TTC549 (cell line): Measurements from ENCODE around the gene ZNF831.

Experiments used
- FAIRE-seq: peaks from 2 replicates; lab custom pipeline; 2012; peaks lifted over from hg19 to GRCh38; lab: Jason Lieb, UNC

Gene ZNF831

DNA sequence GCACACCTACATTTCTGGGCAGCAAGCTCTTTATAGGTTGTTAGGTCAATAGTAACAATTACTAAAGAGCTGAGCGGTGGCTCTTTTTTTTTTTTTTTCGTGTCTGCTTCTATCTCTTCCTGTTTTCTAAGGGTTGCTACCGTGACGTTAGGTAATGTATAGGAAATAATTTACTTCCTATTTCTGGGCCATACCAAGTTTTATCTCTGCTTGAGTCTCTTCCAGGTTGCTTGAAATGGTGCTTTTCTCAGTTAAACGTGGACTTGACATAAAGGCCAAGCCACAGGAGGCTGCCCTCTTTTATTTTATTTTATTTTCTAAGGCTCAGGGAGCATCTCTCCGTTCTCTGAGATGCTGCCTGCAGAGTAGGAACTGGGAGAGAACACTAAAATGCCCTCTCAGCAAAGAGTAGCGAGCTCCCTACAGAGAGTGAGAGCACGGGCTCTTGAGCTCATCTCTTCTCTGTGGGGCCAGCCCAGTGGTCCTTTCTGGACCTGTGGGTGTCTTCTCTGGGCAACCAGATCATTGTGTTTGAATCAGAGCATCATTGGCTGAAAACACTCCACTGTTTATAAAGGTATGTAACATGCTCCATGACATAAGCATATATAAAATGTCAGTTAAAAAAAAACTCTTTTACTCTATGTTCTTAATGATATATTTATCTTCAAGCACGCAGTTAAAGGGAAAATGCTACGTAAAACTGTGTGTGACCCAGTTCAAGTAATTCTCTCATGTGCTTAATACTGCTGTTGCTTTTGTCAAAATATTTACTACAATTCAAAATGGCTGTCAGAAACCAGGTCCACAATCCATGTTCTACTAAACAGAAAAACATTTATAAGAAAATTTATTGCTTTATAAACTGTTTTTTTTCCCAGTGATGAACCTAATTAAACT, at the start of gene ZNF831:
Gene ZNF831, plus strand, starts transcription at position 191 of the 900 bp plus-strand sequence. CDS start 27,199 bp downstream, outside the sequence.
- no peak for FAIRE-seq

DNA sequence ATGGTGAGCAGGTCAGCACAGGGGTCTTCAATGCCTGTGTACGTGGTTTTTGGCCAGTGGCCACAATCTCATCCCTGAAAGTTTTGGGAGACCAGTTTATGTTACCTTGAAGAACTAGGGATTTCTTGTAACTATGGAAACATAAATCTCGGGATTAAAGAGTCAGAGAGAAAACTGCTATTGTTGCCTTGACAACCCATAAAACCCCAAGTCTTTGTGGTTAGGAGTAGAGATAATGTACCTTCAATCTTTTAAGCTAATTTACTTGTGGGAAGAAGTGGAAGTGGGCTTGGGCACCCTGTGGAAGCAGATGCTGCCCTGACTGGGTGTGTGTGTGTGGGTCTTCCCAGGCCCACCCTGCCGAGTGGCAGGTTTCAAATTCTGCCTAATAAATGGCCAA, 46.1 kb upstream of the ZNF831 start:
- no peak for FAIRE-seq

DNA sequence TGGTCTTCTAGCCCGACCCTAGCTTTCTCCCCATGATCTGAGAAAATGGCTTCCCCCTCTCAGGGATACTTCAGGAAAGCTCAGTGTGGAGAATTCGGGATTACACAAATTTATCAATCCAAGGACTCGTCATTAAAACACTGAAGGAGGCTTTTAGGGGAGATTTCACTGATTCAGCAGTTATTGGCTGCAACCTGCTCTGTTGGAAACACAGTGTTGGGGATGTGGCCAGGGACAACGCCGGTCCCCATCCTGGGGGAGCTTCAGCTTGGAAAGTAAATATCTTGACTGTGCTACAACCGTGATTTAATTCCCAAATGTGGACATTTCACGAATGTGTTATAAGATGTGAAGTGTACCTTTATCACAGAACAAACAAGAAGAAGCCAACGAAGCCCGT, 44.8 kb upstream of the ZNF831 start:
- FAIRE-seq = no peak

DNA sequence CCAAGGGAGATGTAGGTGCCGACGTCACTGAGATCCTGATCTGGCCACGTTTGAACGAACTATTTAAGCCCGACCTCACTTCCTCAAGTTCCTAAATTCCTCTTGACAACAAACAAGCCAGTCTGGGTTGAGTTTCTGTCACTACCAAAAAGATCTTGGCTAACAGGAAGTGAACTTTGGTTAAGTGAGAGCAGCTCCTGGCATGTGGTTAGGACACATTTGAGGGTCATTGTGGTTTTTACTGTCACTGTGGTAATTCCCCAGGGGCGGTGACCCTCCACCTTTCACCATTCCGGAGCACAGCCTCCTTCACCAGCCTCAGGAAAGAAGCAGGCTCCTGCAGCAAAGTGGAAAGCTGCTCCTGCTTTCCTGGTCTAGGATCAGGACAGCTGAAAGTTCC, 43.1 kb upstream of the ZNF831 start:
- no peak for FAIRE-seq

DNA sequence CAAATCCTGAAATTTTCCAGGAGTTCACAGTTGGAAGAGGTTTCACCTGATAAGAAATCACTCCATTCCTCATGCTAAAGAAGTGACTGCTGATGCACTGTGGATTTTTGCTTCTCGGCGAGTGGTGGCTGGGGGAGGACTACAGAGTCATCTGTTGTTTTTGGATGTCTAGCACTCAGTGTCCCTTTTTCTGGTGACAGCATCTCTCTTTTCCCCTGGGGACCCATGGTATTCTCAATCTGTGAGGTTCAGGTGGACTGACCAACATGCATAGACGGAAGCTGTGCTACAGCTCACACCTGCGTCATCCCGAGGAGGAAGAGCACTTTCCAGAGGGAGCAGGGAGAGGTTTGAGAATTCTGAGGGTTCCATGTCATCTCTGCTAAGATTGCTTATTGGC, 42.7 kb upstream of the ZNF831 start:
- no peak for FAIRE-seq

DNA sequence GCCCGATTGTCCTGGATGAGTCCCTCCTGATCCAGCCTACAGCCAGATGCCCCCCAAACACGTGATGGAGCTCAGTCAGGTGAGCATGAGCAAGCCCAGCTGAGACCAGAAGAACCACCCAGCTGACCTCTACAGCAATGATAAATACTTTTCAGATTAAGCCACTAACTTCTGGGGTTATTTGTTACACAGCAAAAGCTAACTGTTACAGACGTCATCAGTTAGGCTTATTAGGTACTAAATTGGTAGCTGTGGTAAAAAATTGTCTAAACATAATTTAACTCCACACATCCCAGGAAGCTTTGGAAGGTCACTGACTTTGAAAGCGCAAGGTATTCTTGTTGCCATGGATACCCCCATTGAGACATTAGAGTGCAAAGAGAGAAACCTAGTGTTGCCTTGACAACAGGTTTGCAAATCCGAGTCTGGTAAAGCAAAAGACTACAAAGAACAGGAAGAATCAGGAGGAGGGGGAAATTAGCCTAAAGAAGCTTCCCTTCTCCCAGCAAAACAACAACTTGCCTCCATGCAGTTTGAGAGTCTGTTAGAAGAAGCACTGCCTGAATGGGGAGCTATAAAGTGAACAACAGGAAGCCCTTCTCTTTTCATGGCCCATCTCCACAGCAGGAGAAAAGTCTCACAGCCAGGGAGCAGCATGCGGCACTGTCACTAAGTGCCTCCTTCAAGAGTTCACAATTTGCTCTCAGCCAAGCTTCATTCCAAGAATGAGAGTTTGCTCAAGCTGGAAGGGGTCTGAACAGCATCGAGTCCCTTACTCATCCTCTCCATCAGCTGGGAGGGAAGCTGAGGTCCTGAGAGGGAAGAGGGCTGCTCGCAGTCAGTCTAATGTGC, 41.7 kb upstream of the ZNF831 start:
- FAIRE-seq = no peak

DNA sequence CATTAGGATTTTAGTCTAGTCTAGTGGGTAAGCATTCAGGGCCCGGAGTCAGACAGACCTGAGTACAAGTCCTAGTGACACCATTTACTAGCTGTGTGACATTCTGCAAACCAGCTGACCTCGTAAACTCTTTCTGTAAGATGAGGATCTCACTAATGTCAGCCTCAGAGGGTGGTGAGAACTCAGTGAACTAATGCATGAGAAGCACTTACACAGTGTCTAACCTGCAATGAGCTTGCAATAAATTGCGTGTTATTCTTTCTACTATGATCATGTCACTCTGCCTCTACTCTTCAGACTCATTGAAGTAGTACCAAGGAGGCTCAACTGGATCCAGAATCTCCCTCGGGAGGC, 41.1 kb upstream of the ZNF831 start:
- FAIRE-seq = no peak

DNA sequence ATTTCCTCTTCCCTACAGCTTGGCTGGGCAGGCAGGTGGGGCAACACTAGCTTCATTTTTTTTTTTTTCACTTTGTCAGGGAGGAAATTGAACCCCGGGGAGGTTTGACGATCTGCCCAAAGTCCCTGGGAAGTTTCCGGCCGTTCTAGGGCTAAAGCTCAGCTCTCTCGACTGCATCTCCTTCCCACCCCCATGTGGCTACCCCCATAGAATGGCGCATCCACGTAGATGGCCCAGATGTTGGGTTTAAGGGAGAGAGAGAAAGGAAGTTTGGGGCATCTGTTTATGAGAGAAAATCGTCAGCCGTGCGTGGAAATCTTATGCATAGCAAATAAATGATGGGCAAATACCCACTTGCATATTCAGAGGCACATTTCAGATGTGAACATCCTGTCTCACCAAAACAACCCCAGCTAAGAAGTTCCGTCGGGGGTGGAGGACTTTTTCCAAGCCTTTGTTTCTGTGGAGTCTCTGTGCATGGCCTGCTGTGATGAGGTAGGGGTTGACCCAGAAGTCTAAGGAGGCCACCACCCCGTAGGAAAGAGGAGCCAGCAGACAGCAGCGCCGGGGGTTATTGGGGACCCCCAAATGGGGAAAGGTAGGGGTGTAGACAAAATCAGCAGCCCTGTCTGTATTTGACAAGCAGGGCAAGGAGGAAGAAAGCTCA, 40.5 kb upstream of the ZNF831 start:
- no peak for FAIRE-seq

DNA sequence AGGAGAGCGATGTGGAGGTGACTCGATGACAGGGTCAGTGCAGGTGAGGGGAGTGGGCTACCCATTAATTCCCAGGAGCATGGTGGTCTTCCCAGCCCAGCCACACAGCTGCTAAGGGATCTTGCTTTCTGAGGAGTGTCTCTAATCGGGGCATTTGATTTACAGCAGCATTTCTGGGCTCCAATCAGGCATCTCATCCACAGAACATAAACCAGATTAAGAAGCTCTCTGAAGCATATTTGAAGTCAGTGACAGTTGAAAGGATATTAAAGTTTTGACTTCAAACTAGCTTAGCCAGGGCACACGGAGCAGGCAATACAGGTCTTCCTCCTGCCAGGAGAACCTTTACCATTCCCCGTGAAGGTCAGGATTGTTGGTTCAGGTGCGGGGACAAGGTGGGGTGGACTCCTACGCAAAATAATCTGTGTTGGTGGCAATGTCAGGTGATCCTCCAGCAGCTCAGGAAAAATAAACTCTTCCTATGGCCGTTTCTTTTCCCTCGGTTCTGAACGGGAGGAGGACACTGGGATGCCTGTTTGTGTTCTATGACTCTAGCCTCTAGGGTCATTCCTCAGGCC, 39.9 kb upstream of the ZNF831 start:
- FAIRE-seq = no peak

DNA sequence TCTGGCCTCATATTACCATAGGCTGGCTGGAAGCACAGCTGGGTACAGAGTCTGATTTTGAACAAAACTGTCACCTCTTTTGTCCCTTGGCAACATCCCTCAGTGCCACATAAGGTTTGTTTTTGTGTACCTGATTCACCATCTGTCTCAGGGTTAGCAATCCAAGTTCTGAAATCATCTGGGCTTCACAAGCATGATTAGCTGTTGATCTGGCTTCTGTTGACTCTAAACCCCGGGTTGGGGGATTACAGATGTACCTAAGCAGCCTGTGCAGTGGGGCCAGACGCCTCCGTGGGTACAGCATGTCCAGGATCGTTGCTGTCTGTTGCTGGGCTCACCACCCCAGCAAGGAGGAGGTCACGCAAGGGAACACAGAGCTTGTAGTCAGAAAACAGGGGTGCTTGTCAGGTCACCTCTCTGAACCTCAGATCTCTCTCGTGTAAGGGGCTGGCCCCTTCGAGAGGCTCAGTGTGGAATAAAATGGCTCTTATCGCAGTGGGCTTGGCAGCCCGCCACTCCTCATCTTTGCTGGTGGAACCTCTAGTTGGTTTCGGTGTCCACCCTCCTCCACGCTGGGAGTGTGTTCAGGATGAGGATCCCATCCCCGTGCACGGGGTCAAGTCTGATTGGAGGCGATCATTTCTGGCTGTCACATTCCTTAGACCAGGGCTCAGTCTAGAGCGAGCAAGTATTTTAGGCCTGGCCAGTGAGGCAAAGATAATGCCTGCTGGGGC, 39.2 kb upstream of the ZNF831 start:
- no peak for FAIRE-seq

DNA sequence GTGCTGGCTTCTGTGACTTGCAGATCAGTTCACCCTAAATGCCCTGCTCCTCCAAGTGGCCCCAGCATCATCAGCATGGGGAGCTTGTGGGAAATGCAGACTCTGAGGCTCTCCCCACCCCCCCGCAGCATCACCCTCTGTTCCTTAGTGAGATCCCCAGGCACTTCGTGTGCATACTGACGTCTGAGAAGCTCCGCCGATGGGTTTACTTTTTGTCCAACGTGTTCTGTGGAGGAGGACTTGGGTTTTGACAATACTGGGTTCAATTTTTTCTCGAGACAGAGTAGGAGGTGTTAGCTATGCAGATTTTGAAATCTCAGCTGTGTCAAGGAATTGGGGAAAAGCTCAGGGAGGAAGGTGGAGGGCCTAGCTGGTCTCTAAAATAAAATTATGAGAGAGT, 38.3 kb upstream of the ZNF831 start:
- FAIRE-seq = no peak

DNA sequence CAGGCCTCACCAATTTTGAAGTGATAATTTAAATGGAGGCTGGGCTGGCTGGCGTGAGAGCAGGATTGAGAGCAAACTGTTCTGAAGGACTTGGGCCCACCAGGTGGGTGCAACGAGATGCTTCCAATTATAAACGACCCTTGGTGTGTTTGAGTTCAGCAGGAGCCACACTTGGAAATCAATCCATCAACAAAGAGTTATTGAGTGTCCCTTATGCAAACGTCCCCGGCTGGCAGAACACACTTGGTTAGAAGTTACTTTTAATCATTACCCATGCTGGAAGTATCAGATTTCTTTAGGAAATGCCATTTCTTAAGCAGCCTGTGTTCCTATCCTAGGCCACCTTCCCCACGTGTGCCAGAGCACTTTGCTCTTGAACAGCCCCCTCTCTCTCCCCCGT, 37.8 kb upstream of the ZNF831 start:
- no peak for FAIRE-seq

DNA sequence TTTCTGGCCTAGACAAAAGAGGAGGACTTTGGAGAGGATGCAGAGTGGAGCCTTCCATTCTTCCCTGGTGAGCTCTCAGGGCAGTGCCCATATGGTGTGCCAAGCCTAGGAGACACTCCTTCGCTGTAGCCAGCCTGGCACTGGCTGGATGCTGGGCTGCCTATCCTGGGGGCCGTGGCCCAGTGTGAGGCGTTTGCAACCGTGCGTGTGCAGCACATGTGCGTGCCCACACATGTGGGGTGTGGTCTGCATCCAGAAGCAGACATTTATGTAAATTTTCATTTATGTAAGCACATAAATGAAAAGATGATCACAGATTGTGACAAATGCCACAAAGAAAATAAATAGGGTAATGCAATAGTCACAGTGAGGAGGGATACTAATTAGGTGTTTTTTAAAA, 35.8 kb upstream of the ZNF831 start:
- FAIRE-seq = no peak

DNA sequence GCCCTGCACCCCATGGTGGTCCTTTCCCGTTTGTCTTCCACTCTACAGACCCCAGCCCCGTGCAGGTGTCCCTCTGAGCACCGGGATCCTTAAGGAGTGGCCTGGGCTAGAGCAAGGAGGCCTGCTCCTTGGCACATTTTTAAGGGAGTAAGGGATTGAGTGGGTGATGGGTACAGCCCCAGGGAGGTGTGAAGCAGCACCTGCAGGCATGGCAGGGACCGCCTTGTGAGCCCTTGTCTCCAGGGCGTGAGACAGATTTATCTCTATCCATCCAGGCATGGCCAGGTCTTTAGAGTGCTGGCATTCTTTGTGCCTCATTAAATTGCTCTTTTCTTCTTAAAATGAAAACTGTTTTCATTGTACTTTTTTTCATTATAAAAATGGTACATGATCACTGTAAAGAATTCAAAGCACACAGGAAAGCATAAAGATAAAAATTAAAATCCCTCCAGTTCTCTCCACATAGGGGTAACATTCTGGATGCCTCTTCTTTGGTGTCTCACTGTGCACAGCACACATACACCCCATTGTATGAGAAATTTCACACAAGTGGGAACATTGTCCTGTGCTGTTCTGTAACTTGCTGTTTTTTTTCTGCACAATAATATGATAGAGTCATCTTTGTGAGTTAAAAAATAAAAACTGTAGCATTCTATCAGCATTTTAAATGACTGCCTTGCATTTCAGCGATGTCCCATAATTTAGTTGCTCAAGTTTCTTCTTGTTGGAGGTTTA, 31.9 kb upstream of the ZNF831 start:
- FAIRE-seq = no peak

DNA sequence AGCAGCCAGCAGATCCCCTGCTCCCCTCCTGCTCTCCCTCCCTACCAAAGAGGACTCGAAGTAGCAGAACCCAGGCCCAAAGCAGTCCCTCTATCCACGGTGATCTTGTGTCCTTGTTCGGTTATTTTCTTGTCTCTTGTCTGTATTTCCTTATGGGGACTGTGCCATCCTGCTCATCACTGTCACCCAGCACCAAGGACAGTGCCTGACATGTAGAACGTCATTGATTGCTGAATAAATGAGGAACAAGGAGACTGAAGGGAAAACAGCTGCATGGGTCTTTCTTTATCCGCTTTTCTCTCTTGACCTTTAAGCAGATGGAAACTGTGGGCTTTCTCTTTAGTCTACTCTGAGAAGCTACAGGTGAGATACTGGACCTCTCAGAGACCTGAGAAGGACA, 29.4 kb upstream of the ZNF831 start:
- no peak for FAIRE-seq

DNA sequence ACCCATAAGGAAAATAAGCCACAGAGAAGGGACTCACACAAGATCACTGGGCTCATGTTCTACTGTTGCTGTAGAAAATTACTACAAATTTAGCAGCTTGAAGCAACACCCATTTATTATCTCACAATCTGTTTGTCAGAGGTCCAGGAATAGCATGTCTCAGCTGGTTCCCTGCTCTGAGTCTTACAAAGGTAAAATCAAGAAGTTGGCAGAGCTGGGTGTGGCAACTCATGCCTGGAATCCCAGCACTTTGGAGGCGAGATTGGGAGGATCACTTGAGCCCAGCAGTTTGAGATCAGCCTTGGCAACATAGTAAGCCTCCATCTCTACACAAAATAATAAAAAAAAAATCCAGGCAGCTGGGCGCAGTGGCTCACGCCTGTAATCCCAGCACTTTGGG, 28.5 kb upstream of the ZNF831 start:
- FAIRE-seq = no peak

DNA sequence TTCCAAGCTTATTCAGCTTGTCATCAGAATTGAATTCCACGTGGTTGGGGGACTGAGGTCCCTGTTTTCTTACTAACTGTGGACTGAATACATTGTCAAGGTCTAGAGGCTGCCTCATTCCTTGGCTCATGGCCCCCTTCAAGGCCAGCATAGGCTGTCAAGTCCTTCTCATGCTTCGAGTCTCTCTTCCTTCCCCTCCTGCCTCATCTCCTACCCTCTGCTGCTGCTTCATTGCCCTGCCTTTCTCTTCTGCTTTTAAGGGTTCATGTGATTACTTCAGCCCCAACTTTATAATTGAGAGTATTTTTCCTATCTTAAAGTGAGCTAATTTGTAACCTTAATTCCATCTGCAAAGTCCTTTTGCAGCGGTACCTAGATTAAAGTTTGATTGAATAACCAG, 27.6 kb upstream of the ZNF831 start:
- FAIRE-seq = no peak

DNA sequence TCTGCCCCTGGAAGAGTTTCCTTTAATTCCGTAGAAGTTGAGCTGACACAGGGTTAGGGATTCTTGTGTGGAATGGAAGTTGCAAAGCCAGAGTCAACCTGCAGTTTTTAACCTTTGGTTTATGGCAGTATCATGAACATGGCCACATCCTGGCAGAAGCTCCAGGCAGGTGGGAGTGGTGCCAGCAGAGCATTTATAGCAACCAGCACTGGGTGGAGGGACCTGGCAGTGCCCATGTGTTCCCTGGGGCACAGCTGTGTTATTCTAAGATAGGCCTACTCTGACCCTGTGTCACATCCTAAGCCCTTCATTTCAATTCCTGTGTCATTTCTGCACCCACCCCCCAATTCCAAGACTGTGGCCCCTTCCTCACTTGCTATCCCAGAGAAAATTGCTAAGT, 26.1 kb upstream of the ZNF831 start:
- FAIRE-seq = no peak

DNA sequence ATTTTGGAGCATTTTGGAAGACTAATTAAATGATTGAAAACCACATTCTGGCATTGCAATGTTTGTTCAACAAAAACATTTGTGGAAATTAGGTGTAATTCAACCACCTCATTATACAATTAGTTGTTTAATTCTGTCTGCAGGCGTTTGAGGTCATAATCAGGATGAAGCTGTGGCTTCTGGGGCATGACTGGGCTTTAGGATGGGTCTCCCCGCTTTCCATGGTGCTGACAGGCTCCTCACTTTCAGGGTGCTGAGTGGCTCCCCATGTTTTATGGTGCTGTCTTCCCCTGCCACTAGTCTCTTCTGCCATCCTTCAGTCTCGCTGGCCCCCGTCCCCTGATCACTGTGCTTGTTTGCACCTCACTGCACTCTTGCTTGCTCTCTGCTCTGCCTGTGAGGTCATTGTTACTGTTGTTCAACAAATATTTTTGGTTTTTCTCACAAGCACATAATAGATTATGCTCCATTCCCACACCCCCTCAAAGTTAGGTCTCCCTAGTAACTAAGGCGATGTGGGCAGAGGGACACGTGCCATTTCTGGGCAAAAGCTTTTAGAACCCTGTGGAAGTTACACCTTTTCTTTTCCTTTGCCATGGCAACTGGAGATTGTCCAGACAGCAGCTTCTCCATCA, 25.4 kb upstream of the ZNF831 start:
- no peak for FAIRE-seq

DNA sequence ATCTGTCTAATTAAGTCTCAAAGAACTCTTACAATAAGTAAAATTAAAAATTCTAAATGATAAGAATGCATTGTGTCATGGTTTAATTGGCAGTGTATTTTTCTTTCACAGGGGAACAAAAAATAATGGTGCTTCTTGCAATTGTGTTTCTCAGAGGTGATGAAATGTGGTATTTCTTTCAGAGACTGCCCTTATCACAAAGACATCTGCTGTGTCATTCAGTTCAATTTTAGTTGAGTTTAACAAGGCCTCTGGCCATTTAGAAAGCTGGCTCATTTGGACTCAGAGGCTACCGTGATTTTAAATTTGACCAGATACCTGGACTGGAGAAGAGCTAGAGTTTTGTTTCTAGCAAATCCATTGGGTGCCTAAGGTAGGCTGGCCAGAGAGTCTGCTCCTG, 23.6 kb upstream of the ZNF831 start:
- no peak for FAIRE-seq
